ENCODE measurements around the gene ZBTB5.

GRCh38 chr9:37507566-37508134 is 42.4 kb upstream of the ZBTB5 start:
- TF ChIP-seq POLR2A (IDR thresholded peaks at IDR 0.05) (no peak), CTCF (IDR thresholded peaks at IDR 0.05) (no peak)

All from lower leg skin (tissue), 3 donors.